Kidney (tissue), 14 donors: Measurements from ENCODE around the gene PARS2. TPM values are rescaled to one million over a fixed set of nuclear protein-coding genes. Genes with fewer than 3 reads are reported as not detected.

Experiments used
- DNase-seq, 5 donors: peaks; one replicate each; pipeline ENCODE4 v3.0.0-alpha.2; 2013 to 2020
- FAIRE-seq: peaks from 2 replicates; lab custom pipeline; 2012; peaks lifted over from hg19 to GRCh38; lab: Jason Lieb, UNC
- H3K27ac ChIP-seq, 2 donors: one replicate each; pipeline ENCODE4 v1.7.0; 2013; ENCODE audit warnings: low read depth in 2 of 2, low read length in 2 of 2, inconsistent platforms in 1 of 2
- H3K27me3 ChIP-seq: one replicate; pipeline ENCODE4 v1.7.1; 2013; ENCODE audit warnings: low read length, inconsistent platforms; ENCODE audit not compliant: control insufficient read depth, insufficient read depth
- H3K36me3 ChIP-seq, 3 donors: one replicate each; pipeline versions ENCODE4 v1.7.0 to v1.7.1; 2013; ENCODE audit warnings: low read length in 3 of 3, control low read depth in 1 of 3, inconsistent platforms in 1 of 3; ENCODE audit not compliant: insufficient read depth in 3 of 3, control insufficient read depth in 2 of 3
- H3K4me1 ChIP-seq, 3 donors: one replicate each; pipeline versions ENCODE4 v1.7.0 to v1.7.1; 2013; ENCODE audit warnings: low read length in 3 of 3, inconsistent platforms in 1 of 3, low read depth in 1 of 3; ENCODE audit not compliant: control insufficient read depth in 2 of 3, insufficient read depth in 2 of 3
- H3K4me3 ChIP-seq, 3 donors: one replicate each; pipeline versions ENCODE4 v1.7.0 to v1.8.1; 2013; ENCODE audit warnings: low read length in 3 of 3, control low read depth in 1 of 3, inconsistent platforms in 1 of 3
- H3K9ac ChIP-seq, 3 donors: one replicate each; pipeline versions ENCODE4 v1.7.0 to v1.7.1; 2013; ENCODE audit warnings: low read length in 3 of 3, control low read depth in 1 of 3, inconsistent platforms in 1 of 3
- H3K9me3 ChIP-seq, 3 donors: one replicate each; pipeline versions ENCODE4 v1.7.0 to v1.7.1; 2013; ENCODE audit warnings: low read length in 3 of 3, control low read depth in 1 of 3, inconsistent platforms in 1 of 3; ENCODE audit not compliant: control insufficient read depth in 2 of 3, insufficient read depth in 1 of 3
- CTCF ChIP-seq: IDR thresholded peaks from 3 replicates; pipeline ENCODE4 v1.5.1; 2012; ENCODE audit warnings: mild to moderate bottlenecking, moderate library complexity, borderline replicate concordance; ENCODE audit not compliant: insufficient read depth; ENCODE audit errors: extremely low read depth
- intact Hi-C: fragments of 100-400 bp; cut with DNase I; formaldehyde crosslinking; loops from one replicate; pipeline ENCODE4 v1.11.1; 2022
- polyA plus RNA-seq: library from polyadenylated mRNA; stranded (reverse); fragments of 350-450 nt; fragmentation: Illumina TruSeq; extraction: RNeasy Lipid Tissue Mini Kit (QIAGEN cat#74804); gene quantifications from one replicate; pipeline ENCODE4 v1.2.3, GENCODE V29; 2014; ENCODE audit warnings: low read depth, low replicate concordance; ENCODE audit not compliant: insufficient read depth
- total RNA-seq: library from RNA; stranded (reverse); fragmentation: NEBNext Ultra II Directional; extraction: Animal tissue kit (Norgen Biotek cat#: 25700); gene quantifications from one replicate; pipeline ENCODE4 v1.2.1, GENCODE V29; 2021
- donor health status: control.
- donor health status: control.
- donor health status: control.
- donor health status: control.
- donor health status: control.
- donor health status: DM: yes; HTN: yes; CAD: no.
- donor health status: Normal renal cell carcinoma (clear cell type).

Gene PARS2
- total and polyA plus RNA-seq, 2 donors from 2014 or later, result 7.1 to 7.2 TPM

- no peaks in the 10 kb centered on the region for H3K4me1 ChIP-seq
- FAIRE-seq, result no peak
- intact Hi-C loops, result no loop called here
- no peak overlapping the region for H3K27ac ChIP-seq
- no peak for TF ChIP-seq CTCF
- no peak overlapping the region for H3K9ac ChIP-seq
- peak in 1 of 5 donors; percentile 30 for DNase-seq
- no peaks in the 10 kb centered on the region for H3K27me3 ChIP-seq
- H3K36me3 ChIP-seq, result no peaks in the 10 kb centered on the region
- no peak overlapping the region for H3K4me3 ChIP-seq
- H3K9me3 ChIP-seq, result no peaks in the 10 kb centered on the region
Observed at GRCh38 chr1:54812801-54813484, 48.6 kb upstream of the PARS2 start.

- no peaks in the 10 kb centered on the region for H3K27me3 ChIP-seq
- H3K4me1 ChIP-seq, result no peaks in the 10 kb centered on the region
- DNase-seq (peak in 1 of 5 donors; percentile 36), FAIRE-seq (no peak)
- H3K27ac ChIP-seq, result no peak overlapping the region
- no peaks in the 10 kb centered on the region for H3K9me3 ChIP-seq
- H3K9ac ChIP-seq, result no peak overlapping the region
- no peaks in the 10 kb centered on the region for H3K36me3 ChIP-seq
- no peak overlapping the region for H3K4me3 ChIP-seq
- TF ChIP-seq CTCF, result no peak
- intact Hi-C loops, result no loop called here
Observed at GRCh38 chr1:54811739-54812655, 47.7 kb upstream of the PARS2 start.

- FAIRE-seq, result no peak
- intact Hi-C loops, result no loop called here
- no peak overlapping the region for H3K9ac ChIP-seq
Observed at GRCh38 chr1:54811066-54811465, 46.7 kb upstream of the PARS2 start.

More at GRCh38 chr1:54811066-54811465, 46.7 kb upstream of the PARS2 start:
- Histone ChIP-seq H3K36me3 (no peaks in the 10 kb centered on the region), H3K27me3 (no peaks in the 10 kb centered on the region), H3K4me1 (no peaks in the 10 kb centered on the region), H3K9me3 (no peaks in the 10 kb centered on the region), H3K27ac (no peak overlapping the region), H3K4me3 (no peak overlapping the region)
- DNase-seq, result peak in 1 of 5 donors; percentile 26
- TF ChIP-seq CTCF, result no peak
